ENCODE results near the gene GAMT.
A peak's percentile ranks its signal among the peaks of the same experiment; 100 is the strongest.

The GAMT gene

DNA sequence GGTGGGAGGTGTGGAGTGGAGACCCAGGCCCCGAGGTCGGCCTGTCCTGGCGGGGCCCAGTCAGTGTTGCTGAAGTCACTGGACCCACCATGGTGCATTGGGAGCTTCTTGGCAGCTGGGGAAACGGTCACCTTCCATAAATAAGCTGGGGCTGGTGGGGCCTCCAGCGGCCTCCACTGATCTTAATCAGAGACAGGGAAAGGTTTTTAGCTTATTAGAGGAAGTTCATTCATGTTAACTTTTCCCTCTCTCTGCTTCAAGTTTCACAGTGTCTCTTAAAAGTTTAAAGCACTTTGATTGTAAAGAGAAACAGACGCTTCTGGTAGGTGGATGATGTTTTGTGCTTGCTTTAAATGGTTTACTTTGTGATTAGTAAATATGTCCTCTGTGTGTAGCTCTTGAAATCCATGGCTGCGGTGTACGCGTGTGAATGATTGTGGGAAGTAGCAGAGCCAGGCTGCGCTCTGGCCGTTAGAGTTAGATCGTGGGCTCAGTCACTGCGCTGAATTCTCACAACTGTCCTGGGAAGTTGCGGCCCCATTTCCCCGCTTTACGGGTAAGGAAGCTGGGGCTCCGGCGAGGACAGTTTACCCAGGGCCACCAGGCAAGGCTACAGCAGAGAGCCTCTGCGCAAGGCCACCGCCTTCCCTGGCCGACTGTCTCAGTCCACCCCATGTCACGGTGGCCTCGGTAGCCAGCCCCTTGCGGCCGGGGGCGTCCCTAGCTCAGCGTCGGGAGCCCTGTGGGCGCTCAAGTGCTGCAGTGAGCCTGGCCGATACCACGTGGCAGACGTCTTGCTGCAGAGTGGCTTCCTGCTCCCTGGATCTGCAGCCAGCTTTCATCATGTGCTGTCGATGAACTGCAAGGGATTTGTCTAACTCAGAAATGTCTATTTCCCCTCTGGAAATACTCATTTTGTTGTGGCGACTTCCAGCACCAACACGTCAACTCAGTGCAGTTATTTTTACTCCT lies 34.2 kb downstream of the GAMT start:
- no peak for FAIRE-seq

DNA sequence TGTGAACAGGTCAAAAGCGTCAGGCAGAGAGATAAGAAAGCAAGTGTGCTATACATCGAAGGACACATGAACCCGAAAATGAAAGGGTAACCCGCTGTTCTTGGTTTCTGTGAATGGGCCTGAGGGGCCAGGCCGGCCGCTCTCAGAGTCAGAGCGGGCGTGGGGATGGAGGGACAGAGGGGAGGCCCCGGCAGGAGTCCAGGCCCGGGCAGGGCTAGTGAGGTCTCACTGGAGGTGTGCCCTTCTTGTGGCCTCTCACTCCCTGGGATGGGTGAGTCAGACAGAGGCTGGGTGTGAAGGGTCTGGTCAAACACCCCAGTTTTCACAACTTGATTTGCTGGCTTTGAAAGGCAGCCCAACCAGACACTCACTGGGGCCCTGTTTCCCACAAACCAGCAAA lies 35.0 kb downstream of the GAMT start:
- FAIRE-seq (no peak), DNase-seq (ENCODE audit: low spot score) (no peak)

More for the DNA sequence above, 34.2 kb downstream of the GAMT start:
- no peak for DNase-seq (ENCODE audit: low spot score)

DNA sequence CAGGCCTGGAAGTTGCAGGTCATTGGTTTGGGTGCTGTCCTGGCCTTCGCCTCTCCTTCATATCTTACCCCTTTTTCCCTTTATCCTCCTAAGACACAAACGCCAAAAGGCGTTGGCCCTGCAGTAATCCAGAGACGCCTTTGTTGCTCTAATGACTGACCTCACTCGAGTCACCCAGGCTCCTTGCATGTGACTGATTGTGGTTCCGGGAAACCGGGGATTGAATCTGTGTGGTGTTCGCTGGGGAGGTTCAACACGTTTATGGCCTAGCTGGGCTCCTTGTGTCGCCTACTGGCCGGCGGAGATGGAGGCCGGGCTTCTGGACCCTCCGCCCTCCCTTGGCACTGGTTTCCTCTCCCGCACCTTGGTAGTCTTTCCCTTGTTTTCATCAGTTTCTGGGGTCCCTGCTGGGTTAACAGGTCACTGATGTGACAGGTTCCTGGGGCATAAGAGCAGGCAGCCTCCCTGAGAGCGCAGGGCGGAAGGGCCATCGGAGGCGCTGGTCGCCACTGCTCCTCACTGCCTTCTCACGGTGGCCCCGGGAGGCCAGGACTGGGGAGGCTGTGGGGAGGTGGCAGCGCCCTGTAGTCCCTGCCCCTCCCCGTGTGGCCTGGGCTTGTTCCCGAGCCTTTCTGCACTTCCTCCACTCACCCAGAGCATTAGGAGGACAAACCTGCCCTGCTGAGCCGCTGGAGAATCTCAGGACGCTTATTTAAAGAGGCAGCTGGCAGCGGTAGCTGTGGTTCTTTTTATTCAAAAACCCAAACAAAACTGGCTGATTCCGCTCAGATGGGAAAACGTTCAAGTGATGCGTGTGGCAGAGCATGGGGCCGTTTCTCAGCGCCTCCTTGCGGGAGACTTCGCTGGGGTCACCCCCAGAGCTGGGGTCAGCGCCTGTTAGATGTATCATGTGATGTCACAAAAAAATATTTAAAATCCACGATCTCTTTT lies 35.7 kb downstream of the GAMT start:
- DNase-seq (ENCODE audit: low spot score) = no peak
- FAIRE-seq = no peak

DNA sequence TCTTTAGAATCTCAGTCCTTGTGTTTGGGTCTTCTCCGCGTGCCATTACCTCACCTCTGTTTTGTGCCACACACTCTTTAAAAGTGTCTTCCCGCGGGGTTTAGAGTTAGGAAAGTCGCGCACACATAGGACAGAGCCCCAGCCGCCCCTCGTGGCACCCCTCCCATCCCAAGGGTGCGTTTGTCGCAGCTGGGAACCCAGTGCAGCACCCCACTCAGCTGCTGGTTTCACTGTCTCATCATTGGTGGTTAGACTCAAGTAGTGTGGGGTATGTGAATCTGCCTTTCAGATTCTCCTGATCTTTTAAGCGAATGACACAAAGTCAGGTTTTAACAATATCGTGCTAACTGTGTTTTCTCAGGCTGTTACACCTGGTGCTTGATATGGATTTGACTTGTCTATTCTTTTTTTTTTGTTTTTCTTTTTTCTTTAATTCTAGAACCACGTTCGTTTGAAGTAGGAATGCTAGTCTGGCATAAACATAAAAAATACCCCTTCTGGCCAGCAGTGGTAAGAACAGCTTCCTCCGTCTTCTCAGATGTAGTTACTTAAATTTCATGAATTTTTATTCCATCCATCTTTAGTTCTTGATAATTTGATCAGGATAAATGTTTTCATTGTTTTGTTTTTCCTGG lies 37.2 kb downstream of the GAMT start:
- FAIRE-seq (no peak), DNase-seq (ENCODE audit: low spot score) (no peak)

DNA sequence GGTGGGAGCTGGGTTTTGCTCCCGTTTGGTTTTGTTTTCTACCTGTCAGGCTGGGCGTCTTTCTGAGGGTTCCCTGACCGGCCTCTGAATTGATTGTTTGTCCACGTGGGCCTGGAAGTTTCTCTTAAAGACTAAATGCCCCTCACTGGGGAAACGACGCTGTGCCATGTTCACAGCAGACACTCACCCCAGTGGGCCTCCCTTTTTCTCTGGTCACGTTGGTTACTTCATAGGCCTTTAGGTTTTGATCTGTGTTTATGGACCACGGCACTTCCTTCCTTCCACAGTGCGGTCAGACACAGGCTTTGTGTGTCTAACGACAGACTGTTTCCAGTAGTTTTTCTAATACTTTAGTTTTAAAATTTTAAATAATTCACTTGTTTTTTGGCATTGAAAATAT lies 37.7 kb downstream of the GAMT start:
- FAIRE-seq (no peak), DNase-seq (ENCODE audit: low spot score) (no peak)

DNA sequence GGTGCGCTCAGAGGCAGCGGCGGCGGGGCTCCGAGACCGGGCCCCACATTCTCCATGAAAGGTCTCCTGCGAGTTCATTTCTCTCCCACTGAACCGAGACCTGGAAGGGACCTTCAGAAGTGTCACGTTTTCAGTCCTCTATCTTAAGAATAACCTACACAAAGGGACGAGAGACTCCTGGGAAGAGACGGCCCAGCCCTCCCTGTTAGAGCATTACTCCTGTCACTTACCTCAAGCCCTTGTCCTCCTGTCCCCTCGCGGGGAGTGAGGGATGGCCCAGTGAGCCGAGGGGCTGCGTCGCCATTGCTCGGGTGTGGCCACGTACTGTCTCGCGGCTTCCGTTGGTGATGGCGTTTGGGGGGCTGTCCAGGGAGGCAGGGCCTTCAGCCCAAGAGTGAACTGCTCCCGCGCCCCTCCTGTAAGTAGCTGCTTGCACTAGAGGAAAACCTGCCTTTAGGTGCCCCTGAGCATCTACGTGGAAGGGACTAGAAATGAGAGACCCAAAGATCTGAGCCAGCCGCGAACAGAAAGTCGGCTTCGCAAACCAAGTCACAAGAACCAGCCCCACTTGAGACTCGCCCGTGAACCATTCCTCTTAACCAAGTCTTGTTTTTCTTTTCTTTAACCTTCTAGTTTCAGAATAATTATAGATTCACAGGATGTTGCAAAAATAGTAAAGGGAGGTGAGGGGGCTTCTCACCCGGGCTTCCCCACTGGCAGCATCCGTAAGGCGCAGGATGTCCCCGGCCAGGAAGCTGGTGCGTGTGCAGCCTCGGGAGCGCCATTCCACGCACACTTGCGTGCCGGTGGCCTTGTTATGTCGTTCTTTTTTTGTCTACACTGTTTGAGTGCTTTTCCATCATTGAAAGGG lies 38.7 kb downstream of the GAMT start:
- no peak for DNase-seq (ENCODE audit: low spot score)
- no peak for FAIRE-seq

DNA sequence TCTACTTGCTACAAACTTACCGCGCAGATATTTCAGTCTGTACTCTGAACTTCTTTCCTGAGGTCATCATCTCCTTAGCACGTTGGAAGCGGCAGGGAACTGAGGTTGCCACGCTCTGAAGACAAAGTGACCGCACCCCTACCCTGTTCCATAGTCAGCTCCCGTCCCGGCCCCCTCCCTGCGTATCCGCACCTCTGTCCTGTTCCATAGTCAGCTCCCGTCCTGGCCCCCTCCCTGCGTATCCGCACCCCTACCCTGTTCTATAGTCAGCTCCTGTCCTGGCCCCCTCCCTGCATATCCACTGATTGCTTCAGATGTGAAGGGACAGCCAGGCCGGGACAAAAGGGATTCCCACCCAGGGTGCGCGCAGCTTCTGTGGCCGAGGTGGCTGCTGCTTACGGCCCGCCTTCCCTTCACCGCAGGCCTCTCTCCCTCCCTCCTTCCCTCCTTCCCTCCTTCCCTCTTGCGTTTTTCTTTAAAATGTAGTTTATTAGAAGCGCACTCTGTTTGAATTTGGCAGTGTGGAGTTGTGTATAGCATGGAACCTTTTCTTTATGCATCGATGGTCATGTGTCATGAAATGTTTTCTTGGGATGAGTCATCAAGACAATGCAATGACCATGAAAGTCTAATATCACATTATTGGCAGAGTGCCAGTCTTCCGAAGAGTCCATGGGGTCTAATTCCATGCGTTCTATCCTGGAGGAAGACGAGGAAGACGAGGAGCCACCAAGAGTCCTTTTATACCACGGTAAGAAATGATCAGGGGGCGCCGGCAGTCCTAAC lies 39.5 kb downstream of the GAMT start:
- FAIRE-seq (no peak), DNase-seq (ENCODE audit: low spot score) (no peak)

DNA sequence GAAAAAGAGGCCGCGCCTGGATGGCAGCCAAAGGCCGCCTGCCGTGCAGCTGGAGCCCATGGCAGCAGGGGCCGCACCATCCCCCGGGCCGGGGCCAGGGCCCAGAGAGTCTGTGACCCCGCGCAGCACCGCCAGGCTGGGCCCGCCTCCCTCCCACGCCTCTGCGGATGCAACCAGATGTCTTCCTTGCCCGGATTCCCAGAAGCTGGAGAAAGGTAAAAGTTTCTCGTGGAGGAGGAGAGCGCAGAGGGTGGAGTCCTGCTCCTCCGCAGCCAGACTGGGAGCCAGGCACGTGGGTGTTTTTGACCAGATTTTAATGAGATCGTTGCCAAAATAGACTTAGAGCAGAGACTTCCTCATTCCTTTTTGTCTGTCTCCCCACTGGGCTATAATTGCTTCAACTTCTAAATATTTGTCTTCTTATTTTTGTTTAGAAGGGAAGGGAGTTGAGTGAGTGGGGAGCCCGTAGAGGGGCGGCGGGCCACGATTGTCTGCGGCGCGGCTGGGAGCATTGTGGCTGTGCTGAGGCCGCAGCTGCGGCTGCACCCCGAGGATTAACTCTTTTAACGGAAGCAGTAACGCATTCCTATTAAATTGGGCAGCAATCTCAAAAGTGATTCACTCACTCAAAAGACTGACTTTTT lies 40.4 kb downstream of the GAMT start:
- peak; percentile 62 for DNase-seq (ENCODE audit: low spot score)
- no peak for FAIRE-seq

DNA sequence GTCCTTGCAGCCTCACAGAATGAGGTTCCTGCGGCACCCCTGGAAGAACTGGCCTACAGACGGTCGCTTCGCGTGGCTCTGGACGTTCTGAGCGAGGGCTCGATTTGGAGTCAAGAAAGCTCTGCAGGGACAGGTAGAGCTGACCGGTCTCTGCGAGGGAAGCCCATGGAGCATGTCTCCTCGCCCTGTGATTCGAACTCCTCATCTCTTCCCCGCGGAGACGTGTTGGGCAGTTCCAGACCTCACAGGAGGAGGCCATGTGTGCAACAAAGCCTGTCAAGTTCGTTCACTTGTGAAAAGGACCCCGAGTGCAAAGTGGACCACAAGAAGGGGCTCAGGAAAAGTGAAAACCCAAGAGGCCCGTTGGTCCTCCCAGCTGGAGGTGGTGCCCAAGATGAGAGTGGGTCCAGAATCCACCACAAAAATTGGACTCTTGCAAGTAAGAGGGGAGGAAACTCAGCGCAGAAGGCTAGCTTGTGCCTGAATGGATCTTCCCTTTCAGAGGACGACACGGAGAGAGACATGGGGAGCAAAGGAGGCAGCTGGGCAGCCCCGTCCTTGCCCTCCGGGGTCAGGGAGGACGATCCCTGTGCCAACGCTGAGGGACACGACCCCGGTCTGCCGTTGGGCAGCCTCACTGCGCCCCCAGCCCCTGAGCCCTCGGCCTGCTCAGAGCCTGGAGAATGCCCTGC lies 41.1 kb downstream of the GAMT start:
- FAIRE-seq (no peak), DNase-seq (ENCODE audit: low spot score) (no peak)

DNA sequence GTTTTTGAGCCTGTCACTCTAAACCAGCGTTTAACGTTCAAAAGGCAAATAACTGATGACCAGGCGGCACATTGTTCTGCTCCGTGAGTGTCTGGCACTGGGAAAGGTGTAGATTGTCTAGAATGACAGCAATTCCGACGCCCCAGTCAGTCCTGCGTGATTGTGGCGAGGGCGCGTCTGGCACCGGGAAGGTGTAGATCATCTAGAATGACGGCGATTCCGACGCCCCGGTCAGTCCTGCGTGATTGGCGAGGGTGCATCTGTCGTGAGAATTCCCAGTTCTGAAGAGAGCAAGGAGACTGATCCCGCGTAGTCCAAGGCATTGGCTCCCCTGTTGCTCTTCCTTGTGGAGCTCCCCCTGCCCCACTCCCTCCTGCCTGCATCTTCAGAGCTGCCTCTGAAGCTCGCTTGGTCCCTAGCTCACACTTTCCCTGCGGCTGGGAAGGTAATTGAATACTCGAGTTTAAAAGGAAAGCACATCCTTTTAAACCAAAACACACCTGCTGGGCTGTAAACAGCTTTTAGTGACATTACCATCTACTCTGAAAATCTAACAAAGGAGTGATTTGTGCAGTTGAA lies 43.7 kb downstream of the GAMT start:
- FAIRE-seq = no peak
- DNase-seq (ENCODE audit: low spot score) = no peak

DNA sequence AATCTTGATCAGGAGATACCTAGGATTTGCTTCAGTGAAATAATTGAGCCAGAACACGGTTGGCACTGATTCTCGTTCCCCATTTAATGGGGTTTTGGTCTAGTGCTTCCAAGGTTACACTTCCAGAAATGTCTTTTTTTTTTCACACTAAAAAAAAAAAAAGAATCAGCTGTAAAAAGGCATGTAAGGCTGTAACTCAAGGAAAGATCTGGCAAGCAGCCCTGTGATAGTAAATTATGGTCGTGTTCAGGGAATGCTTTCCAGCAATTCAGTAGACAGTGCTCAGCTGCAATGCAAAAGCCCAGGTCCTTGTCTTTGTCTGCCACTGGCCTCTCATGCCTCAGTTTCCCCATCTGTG lies 44.9 kb downstream of the GAMT start:
- DNase-seq (ENCODE audit: low spot score) (no peak), FAIRE-seq (no peak)

DNA sequence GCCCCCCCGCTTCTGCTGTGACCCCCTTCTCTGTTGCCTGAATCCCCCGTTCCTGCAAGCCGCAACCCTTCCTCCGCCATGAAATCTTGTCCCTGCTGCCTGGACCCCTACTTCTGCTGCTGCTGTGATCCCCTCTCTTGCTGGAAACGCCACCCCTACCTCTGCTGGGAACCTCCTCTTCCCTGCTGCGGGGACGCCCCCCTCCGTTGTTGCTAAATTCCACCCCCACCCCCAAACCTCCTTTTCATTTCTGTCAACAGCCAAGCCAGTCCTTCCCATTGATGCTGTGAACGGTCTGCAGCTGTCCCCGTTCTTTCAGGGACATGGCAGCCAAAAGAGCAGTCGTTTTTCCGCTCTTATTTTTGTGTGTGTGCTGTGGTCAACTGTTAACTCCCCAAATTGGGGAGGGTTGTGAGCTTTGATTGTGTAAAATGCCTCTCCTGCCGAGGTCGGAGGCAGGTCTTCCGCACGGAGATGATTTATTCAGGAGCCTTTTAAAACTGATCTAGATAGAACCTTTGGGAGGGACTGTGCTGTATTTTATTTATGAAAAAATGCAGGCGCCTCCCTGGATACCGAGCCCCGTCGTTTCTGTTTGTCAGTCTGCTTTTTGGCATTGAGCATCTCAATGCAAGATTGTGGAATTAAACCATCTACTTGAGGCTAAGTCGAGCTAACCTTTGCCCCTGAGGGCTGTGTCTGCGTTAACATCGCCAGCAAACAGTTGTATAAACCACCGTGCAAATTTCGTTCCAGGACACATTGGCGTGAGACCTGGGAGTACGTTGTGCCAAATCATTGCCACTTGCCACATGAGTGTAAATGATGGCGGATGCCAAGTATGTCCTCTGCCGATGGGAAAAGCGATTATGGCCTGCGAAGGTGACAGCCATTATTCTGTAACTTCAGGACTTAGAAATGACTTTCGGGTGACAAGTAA lies 45.5 kb downstream of the GAMT start:
- DNase-seq (ENCODE audit: low spot score) = no peak

DNA sequence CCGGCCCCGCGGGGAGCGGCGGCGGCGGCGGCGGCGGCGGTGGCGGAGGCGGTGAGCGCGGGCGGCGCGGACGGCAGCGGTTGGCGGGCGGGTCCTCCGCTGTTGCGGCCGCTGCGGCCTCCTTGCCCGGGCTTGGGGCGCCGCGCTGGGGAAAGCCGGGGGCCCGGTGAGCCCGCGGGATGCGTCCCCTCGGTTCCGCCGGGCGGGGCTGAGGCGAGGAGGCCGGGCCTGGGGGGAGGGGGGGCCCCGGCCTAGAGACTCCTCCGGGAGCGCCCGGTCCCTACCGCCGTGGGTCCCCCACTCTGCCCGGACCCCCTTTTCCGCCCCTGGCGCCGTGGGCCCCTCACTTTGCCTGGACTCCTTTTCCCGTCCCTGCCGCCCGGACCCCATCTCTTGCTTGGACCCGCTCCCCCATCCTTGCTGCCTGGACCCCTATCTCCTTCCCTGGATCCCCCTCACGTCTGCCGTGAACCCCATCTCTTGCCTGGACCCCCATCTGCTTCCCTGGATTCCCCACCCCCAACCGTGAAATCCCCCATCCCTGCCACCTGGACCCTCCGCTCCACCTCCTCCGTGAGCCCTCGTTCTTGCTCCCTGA lies 46.3 kb downstream of the GAMT start:
- FAIRE-seq = no peak
- peak; percentile 61 for DNase-seq (ENCODE audit: low spot score)

More for the DNA sequence above, 45.5 kb downstream of the GAMT start:
- FAIRE-seq = peak; percentile 17

DNA sequence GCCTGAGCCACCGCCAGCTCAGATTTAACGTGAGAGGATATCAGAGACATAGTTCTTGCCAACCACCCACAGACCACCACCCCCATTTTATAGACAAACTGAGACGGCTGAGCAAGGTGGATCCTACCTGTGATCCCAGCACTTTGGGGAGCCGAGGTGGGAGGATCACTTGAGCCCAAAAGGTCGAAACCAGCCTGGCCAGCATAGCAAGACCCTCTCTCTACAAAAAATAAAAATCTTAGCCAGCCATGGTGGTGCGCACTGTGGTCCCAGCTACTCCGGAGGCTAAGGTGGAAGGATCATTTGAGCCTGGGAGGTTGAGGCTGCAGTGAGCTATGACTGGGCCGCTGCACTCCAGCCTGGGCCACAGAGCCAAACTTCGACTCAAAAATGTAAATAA lies 48.2 kb downstream of the GAMT start:
- FAIRE-seq = no peak

DNA sequence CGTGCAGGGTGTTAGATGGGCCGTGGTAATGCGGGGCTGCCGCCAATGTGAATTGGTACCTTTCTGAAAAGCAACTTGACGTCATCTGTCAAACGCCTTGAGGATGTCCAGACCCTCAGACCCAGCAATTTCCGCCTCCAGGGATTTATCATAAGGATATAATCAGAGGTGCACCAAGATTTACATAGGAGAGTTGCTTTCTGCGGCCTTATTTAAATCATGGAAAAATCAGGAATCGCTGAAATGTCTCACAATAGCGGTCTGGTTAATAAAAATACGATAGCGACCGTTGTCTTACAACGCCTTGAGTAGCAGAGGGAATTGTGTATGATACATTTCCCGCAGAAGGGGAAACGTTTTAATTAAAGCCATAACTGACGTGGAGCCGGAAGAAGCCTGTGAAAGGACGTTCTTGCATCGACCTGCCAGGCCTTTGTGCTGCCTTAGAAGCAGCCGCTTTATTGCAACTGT lies 49.9 kb downstream of the GAMT start:
- no peak for DNase-seq (ENCODE audit: low spot score)
- FAIRE-seq = no peak

More for the DNA sequence above, 48.2 kb downstream of the GAMT start:
- DNase-seq (ENCODE audit: low spot score) = no peak

DNA sequence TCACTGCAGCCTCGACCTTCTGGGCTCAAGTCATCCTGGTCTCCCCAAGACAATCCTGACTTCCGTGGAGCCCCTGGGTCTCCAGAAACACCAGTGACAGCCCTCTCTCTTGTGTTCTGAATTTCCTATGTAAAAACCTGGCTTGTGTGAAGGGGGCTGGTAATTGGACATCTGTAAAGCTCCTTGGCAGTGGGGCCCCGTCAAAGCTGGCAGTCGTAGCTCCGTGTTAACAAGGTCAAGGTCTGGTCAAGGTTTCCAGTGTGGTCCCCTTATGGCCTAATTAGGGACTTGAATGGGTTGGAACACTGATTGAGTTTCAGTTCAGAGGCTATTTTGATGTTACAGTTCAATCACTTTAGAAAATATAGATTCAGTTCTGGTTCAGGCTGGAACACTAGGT lies 50.5 kb downstream of the GAMT start:
- no peak for DNase-seq (ENCODE audit: low spot score)
- no peak for FAIRE-seq

DNA sequence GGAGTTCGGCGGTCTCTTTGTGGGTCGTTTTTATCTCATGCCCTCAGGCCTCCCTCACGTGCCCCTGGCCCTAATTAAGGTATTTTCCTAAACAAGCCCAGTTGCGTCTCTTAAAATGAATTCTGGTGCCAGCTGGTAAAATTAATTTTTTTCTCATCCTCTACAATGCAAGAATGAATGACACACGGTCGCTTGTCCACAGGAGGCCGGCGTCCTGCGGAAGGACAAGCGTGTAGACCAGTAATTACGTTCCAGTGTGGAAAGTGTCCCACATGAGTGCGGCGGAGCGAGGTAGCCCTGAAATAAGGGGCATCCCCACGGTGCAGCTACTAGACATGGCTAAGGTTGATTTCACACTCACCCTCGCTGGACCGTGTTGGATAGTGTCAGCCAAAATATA lies 52.1 kb downstream of the GAMT start:
- no peak for FAIRE-seq

More for the DNA sequence above, 52.1 kb downstream of the GAMT start:
- no peak for DNase-seq (ENCODE audit: low spot score)

All from urothelium cell line (cell line).